DND-41 (cell line): Measurements from ENCODE around the gene ZKSCAN4.

ENCODE experiments used
- CTCF ChIP-seq: IDR thresholded peaks from 2 replicates; pipeline ENCODE4 v1.5.1; 2012; ENCODE audit warnings: borderline replicate concordance, low read length, moderate library complexity, mild to moderate bottlenecking; ENCODE audit not compliant: poor library complexity, severe bottlenecking; ENCODE audit errors: extremely low read depth
- EZH2 ChIP-seq: IDR thresholded peaks from 3 replicates; pipeline ENCODE4 v1.6.1; 2012; ENCODE audit warnings: borderline replicate concordance, low read depth, mild to moderate bottlenecking, moderate library complexity, low read length, inconsistent platforms; ENCODE audit not compliant: severe bottlenecking

DNA sequence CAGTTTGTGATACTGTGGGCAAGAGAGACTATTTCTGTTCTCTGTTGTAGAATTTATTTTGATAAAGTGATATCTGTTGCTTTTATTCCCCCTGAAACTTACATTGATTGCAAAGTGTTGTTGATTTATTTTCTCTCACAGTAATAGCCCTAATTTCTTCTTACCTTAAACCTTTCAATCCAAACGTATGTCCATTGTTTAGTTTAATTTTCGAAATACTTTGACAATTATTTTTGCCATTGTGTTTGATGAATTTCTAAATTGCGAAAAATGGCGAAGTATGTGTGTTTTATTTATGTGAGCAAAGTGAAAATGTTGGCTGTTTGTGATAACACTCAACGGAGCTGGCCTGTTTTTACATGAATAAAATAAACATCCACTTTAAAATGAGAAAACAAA lies 14.5 kb upstream of the ZKSCAN4 start:
- TF ChIP-seq EZH2 (no peak), CTCF (no peak)
